Skeletal muscle cell (primary cell): ENCODE results near the gene MTHFD2.
"Not testable (repeated sequence)": the region's sequence is repeated elsewhere in the genome, so short reads cannot be mapped to it uniquely, and the experiment has no call there.

Source experiments
- DNase-seq: peaks from one replicate; pipeline ENCODE4 v3.0.0-alpha.2; 2010; ENCODE audit warnings: low read depth
- H3K4me3 ChIP-seq: 2 replicates; pipeline ENCODE4 v1.5.1; 2011; ENCODE audit warnings: low read depth, mild to moderate bottlenecking, control low read depth, low read length, moderate library complexity

The MTHFD2 gene

GRCh38 chr2:74223941-74224770 lies 25.7 kb downstream of the MTHFD2 start:
- DNase-seq: no peak
- no peak overlapping the region for H3K4me3 ChIP-seq

GRCh38 chr2:74225698-74226459 lies 27.5 kb downstream of the MTHFD2 start:
- no peak for DNase-seq

GRCh38 chr2:74226648-74227213 lies 28.3 kb downstream of the MTHFD2 start:
- no peak overlapping the region for H3K4me3 ChIP-seq
- DNase-seq: no peak

More at GRCh38 chr2:74225698-74226459, 27.5 kb downstream of the MTHFD2 start:
- no peak overlapping the region for H3K4me3 ChIP-seq

- no peak for DNase-seq
- no peak overlapping the region for H3K4me3 ChIP-seq
These were observed 29.2 kb downstream of the MTHFD2 start for GRCh38 chr2:74227646-74228045.

GRCh38 chr2:74228772-74229171 lies 30.4 kb downstream of the MTHFD2 start:
- no peak for DNase-seq
- H3K4me3 ChIP-seq: no peak overlapping the region

- DNase-seq, H3K4me3 ChIP-seq: not testable (repeated sequence)
These were observed 31.4 kb downstream of the MTHFD2 start for GRCh38 chr2:74229865-74230264.

GRCh38 chr2:74232426-74232825 lies 34.0 kb downstream of the MTHFD2 start:
- DNase-seq: no peak

GRCh38 chr2:74233648-74234047 lies 35.2 kb downstream of the MTHFD2 start:
- no peak for DNase-seq

More at GRCh38 chr2:74232426-74232825, 34.0 kb downstream of the MTHFD2 start:
- H3K4me3 ChIP-seq: no peak overlapping the region

GRCh38 chr2:74235041-74235440 lies 36.6 kb downstream of the MTHFD2 start:
- no peak for DNase-seq
- no peak overlapping the region for H3K4me3 ChIP-seq

More at GRCh38 chr2:74233648-74234047, 35.2 kb downstream of the MTHFD2 start:
- no peak overlapping the region for H3K4me3 ChIP-seq

GRCh38 chr2:74238879-74239278 lies 40.5 kb downstream of the MTHFD2 start:
- peak; percentile 45 for DNase-seq
- H3K4me3 ChIP-seq: no peak overlapping the region

GRCh38 chr2:74239346-74239745 lies 40.9 kb downstream of the MTHFD2 start:
- DNase-seq: no peak
- H3K4me3 ChIP-seq: no peak overlapping the region

GRCh38 chr2:74242354-74243071 lies 44.1 kb downstream of the MTHFD2 start:
- no peak overlapping the region for H3K4me3 ChIP-seq
- DNase-seq: no peak

- no peak overlapping the region for H3K4me3 ChIP-seq
- DNase-seq: no peak
These were observed 45.9 kb downstream of the MTHFD2 start for GRCh38 chr2:74244286-74244685.

GRCh38 chr2:74246496-74247195 lies 48.2 kb downstream of the MTHFD2 start:
- H3K4me3 ChIP-seq: no peak overlapping the region

GRCh38 chr2:74249406-74250122 lies 51.1 kb downstream of the MTHFD2 start:
- no peak overlapping the region for H3K4me3 ChIP-seq

More at GRCh38 chr2:74246496-74247195, 48.2 kb downstream of the MTHFD2 start:
- DNase-seq: no peak

GRCh38 chr2:74250189-74250631 lies 51.8 kb downstream of the MTHFD2 start:
- no peak for DNase-seq

More at GRCh38 chr2:74249406-74250122, 51.1 kb downstream of the MTHFD2 start:
- no peak for DNase-seq

GRCh38 chr2:74252036-74252435 lies 53.6 kb downstream of the MTHFD2 start:
- no peak for DNase-seq
- H3K4me3 ChIP-seq: no peak overlapping the region

More at GRCh38 chr2:74250189-74250631, 51.8 kb downstream of the MTHFD2 start:
- H3K4me3 ChIP-seq: no peak overlapping the region

- DNase-seq: no peak
- no peak overlapping the region for H3K4me3 ChIP-seq
These were observed 54.4 kb downstream of the MTHFD2 start for GRCh38 chr2:74252862-74253261.
